ENCODE data around the gene BTBD2. TPM values are rescaled to one million over a fixed set of nuclear protein-coding genes. Genes with fewer than 3 reads are reported as not detected.

BTBD2 gene
- total RNA-seq, 1 experiment from 2014 or later, result 110 TPM

DNA sequence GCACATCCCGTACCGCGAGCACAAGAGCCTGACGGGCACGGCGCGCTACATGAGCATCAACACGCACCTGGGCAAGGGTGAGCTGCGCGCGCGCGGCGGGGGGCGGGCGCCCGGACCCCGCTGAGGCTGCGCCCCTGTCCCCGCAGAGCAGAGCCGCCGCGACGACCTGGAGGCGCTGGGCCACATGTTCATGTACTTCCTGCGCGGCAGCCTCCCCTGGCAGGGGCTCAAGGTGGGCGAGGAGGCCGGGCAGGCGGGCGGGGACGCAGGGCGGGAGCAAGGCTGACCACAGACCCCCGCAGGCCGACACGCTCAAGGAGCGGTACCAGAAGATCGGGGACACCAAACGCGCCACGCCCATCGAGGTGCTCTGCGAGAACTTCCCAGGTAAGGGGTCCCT is 36.5 kb downstream of the BTBD2 start:
- no CpG with 5 or more reads among the region's 43 CpGs for WGBS (ENCODE audit: extremely low coverage, insufficient read length, low lambda C conversion rate)
- no peak overlapping the region for H3K56ac ChIP-seq (ENCODE audit: insufficient read length, low read depth, low read length)

More for the DNA sequence above, 36.5 kb downstream of the BTBD2 start:
- Histone ChIP-seq H3K27me3 (ENCODE audit: insufficient read depth, low read length) (no peaks in the 10 kb centered on the region), H4K8ac (replicated peaks; ENCODE audit: insufficient read length, low read depth, low read length) (no peak overlapping the region), H3K4ac (ENCODE audit: low read depth, low read length) (no peak overlapping the region), H4K91ac (ENCODE audit: insufficient read length, low read depth, low read length) (no peak overlapping the region), H4K20me1 (ENCODE audit: control insufficient read depth, insufficient read depth, insufficient read length) (no peaks in the 10 kb centered on the region), H2BK5ac (ENCODE audit: insufficient read length, low read length) (no peak overlapping the region), H2BK20ac (ENCODE audit: low read depth, low read length, poor library complexity, severe bottlenecking) (no peak overlapping the region), H3K9me3 (ENCODE audit: control insufficient read depth, low read depth, low read length) (no peaks in the 10 kb centered on the region), H3K27ac (ENCODE audit: insufficient read length, low read depth, low read length) (no peak overlapping the region), H3K23me2 (ENCODE audit: insufficient read length, low read depth, low read length, poor library complexity, severe bottlenecking) (no peaks in the 10 kb centered on the region), H2BK120ac (ENCODE audit: low read depth, low read length, poor library complexity, severe bottlenecking) (no peak overlapping the region), H3K4me2 (ENCODE audit: insufficient read depth, insufficient read length, low read length) (no peak overlapping the region), H3T11ph (ENCODE audit: low read length) (no peak overlapping the region), H2AFZ (ENCODE audit: low read length) (no peak overlapping the region), H3K23ac (ENCODE audit: insufficient read length, low read depth, low read length) (no peak overlapping the region), H3K79me2 (ENCODE audit: insufficient read depth, low read length) (peaks cover 1% of the 10 kb centered on the region; the same call in 1 of the 2 replicates), H4K5ac (ENCODE audit: insufficient read length, low read depth, low read length) (no peak overlapping the region), H3K14ac (ENCODE audit: insufficient read depth, low read length) (no peak overlapping the region; the same call in 1 of the 2 replicates), H2BK12ac (ENCODE audit: insufficient read length, low read depth, low read length) (no peak overlapping the region), H2AK5ac (ENCODE audit: insufficient read length, low read length) (no peak overlapping the region), H3K4me1 (ENCODE audit: insufficient read depth, low read length) (no peaks in the 10 kb centered on the region), H3K79me1 (ENCODE audit: insufficient read depth, low read depth, low read length, poor library complexity, severe bottlenecking) (no peaks in the 10 kb centered on the region), H2BK15ac (ENCODE audit: low read depth, low read length) (no peak overlapping the region), H3K18ac (ENCODE audit: insufficient read length, low read depth, low read length) (no peak overlapping the region), H3K9ac (ENCODE audit: extremely low read depth, insufficient read length, low read length) (no peak overlapping the region)
- peaks cover 16 to 38% (median 37%) of the 10 kb centered on the region in 3 experiments; a peak in 6 of 7 replicates for H3K36me3 Mint-ChIP-seq (ENCODE audit: insufficient read depth in 1 of 3, low read depth in 3 of 3)
- H3K4me3 Mint-ChIP-seq, result no peak overlapping the region
- H3K9me3 Mint-ChIP-seq, result no peaks in the 10 kb centered on the region
- no peaks in the 10 kb centered on the region for H3K27me3 Mint-ChIP-seq (ENCODE audit: low read depth)
- no peak overlapping the region for H3K27ac Mint-ChIP-seq
- no peak for DNase-seq
- H3K4me1 Mint-ChIP-seq, result no peaks in the 10 kb centered on the region
- TF ChIP-seq, protein P1, sequence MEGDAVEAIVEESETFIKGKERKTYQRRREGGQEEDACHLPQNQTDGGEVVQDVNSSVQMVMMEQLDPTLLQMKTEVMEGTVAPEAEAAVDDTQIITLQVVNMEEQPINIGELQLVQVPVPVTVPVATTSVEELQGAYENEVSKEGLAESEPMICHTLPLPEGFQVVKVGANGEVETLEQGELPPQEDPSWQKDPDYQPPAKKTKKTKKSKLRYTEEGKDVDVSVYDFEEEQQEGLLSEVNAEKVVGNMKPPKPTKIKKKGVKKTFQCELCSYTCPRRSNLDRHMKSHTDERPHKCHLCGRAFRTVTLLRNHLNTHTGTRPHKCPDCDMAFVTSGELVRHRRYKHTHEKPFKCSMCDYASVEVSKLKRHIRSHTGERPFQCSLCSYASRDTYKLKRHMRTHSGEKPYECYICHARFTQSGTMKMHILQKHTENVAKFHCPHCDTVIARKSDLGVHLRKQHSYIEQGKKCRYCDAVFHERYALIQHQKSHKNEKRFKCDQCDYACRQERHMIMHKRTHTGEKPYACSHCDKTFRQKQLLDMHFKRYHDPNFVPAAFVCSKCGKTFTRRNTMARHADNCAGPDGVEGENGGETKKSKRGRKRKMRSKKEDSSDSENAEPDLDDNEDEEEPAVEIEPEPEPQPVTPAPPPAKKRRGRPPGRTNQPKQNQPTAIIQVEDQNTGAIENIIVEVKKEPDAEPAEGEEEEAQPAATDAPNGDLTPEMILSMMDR (conservative IDR thresholded peaks at IDR 0.05), result no peak
